ENCODE results near the gene YY1.

The YY1 gene

GRCh38 chr14:100238419-100239210, at the start of gene YY1:
Gene YY1, plus strand, starts transcription at chr14:100239144. Its CDS starts 101 bp downstream, at chr14:100239245.
- Histone ChIP-seq H3K4me1 (peaks cover 0 to 59% (median 39%) of the 10 kb centered on the region in 4 donors), H3K9me3 (no peaks in the 10 kb centered on the region), H3K36me3 (no peaks in the 10 kb centered on the region), H3K27ac (peak within 1 kb of the TSS; percentile 87 to 97), H3K4me3 (peak within 1 kb of the TSS; percentile 96 to 99), H3K27me3 (no peaks in the 10 kb centered on the region)
- peak; percentile 99 for DNase-seq
- intact Hi-C loops (cut with DNase I; ENCODE audit: low total_unique reads): loop anchor here (5.0 kb wide), 1 partner anchor 139 kb away; the partner anchor contains the start of gene WDR25
- peak in 1 of 2 experiments; percentile 15 for TF ChIP-seq CTCF (IDR thresholded peaks at IDR 0.05)

GRCh38 chr14:100190126-100190525, 48.8 kb upstream of the YY1 start:
- no peak for DNase-seq
- H3K27ac ChIP-seq: no peak overlapping the region

GRCh38 chr14:100191584-100192249, 47.2 kb upstream of the YY1 start:
- DNase-seq: no peak
- Histone ChIP-seq H3K9me3 (no peaks in the 10 kb centered on the region), H3K27ac (peak overlapping the region; percentile 87 to 95), H3K27me3 (no peaks in the 10 kb centered on the region), H3K4me1 (peaks cover 0 to 15% (median 9%) of the 10 kb centered on the region in 4 donors), H3K36me3 (no peaks in the 10 kb centered on the region), H3K4me3 (peak overlapping the region; percentile 51 to 57)
- intact Hi-C loops (cut with DNase I; ENCODE audit: low total_unique reads): loop anchor here (5.0 to 10.0 kb wide), 2 partner anchors 87 to 209 kb away; no protein-coding TSS in a partner anchor
- no peak for TF ChIP-seq CTCF (IDR thresholded peaks at IDR 0.05)

More at GRCh38 chr14:100190126-100190525, 48.8 kb upstream of the YY1 start:
- intact Hi-C loops (cut with DNase I; ENCODE audit: low total_unique reads): loop anchor here (5.0 to 10.0 kb wide), 2 partner anchors 85 to 208 kb away; no protein-coding TSS in a partner anchor
- Histone ChIP-seq H3K9me3 (no peaks in the 10 kb centered on the region), H3K4me1 (peaks cover 0 to 15% (median 9%) of the 10 kb centered on the region in 4 donors), H3K36me3 (no peaks in the 10 kb centered on the region), H3K27me3 (no peaks in the 10 kb centered on the region), H3K4me3 (no peak overlapping the region)
- no peak for TF ChIP-seq CTCF (IDR thresholded peaks at IDR 0.05)

- no peaks in the 10 kb centered on the region for H3K9me3 ChIP-seq
These were observed 46.7 kb upstream of the YY1 start for GRCh38 chr14:100192250-100192671.

More at GRCh38 chr14:100192250-100192671, 46.7 kb upstream of the YY1 start:
- no peaks in the 10 kb centered on the region for H3K27me3 ChIP-seq
- peak overlapping the region; percentile 51 to 57 for H3K4me3 ChIP-seq
- H3K4me1 ChIP-seq: peaks cover 0 to 15% (median 9%) of the 10 kb centered on the region in 4 donors
- H3K27ac ChIP-seq: peak overlapping the region; percentile 87 to 95
- intact Hi-C loops (cut with DNase I; ENCODE audit: low total_unique reads): loop anchor here (5.0 to 10.0 kb wide), 2 partner anchors 87 to 210 kb away; no protein-coding TSS in a partner anchor
- no peak for TF ChIP-seq CTCF (IDR thresholded peaks at IDR 0.05)
- peak in 1 of 2 donors; percentile 72 for DNase-seq
- no peaks in the 10 kb centered on the region for H3K36me3 ChIP-seq
